Nephron (organoid): ENCODE data around the gene SH3RF3.

Experiments used
- H3K27ac Mint-ChIP-seq, 3 experiments: 2 replicates each; pipeline ENCODE4 v1.8.0; 2020; ENCODE audit warnings: mixed read lengths in 3 of 3, mild to moderate bottlenecking in 2 of 3, moderate library complexity in 1 of 3
- H3K27me3 Mint-ChIP-seq: 2 replicates; pipeline ENCODE4 v1.8.0; 2021; ENCODE audit warnings: low read depth, mild to moderate bottlenecking, moderate library complexity, mixed read lengths
- H3K36me3 Mint-ChIP-seq: 2 replicates; pipeline ENCODE4 v1.8.0; 2020; ENCODE audit warnings: low read depth, mixed read lengths
- H3K4me1 Mint-ChIP-seq: 2 replicates; pipeline ENCODE4 v1.8.0; 2020; ENCODE audit warnings: mixed read lengths
- H3K4me3 Mint-ChIP-seq, 3 experiments: 2 replicates each; pipeline ENCODE4 v1.8.0; 2020; ENCODE audit warnings: mild to moderate bottlenecking in 3 of 3, mixed read lengths in 3 of 3, moderate library complexity in 2 of 3
- H3K9me3 Mint-ChIP-seq: 2 replicates; pipeline ENCODE4 v1.8.0; 2020; ENCODE audit warnings: mixed read lengths
- TF ChIP-seq, protein P1 (sequence below), 3 experiments: fragments of 200-600 bp; sonication (generic); IDR thresholded peaks; one replicate each; pipeline ENCODE4 v1.5.0; 2021; ENCODE audit warnings: antibody characterized with exemption in 3 of 3; ENCODE audit not compliant: unreplicated experiment in 3 of 3

The SH3RF3 gene

DNA sequence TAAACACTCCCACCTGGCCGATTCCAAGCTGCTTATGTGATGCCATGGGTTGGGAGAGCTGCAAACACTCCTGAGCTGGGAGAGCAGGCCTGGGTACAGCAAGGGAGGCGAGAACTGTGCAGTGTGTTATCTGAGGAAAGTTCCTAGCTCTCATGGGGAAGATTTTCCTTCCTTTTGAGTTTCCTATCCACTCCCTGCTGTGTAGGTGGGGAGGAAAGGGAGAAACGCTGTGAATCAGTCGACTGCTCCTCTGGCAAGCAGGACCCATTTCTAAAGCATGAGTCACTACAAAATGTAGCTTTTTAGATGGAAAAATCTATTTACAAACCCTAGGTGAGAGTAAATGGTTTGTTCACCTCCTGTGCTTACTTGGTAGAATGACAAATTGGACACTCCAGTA is 80.4 kb downstream of the SH3RF3 start:
- Mint-ChIP-seq H3K4me1 (peaks cover 22% of the 10 kb centered on the region), H3K4me3 (no peak overlapping the region), H3K9me3 (no peaks in the 10 kb centered on the region), H3K27me3 (peaks cover 35% of the 10 kb centered on the region), H3K36me3 (no peaks in the 10 kb centered on the region), H3K27ac (peak overlapping the region in 1 of 3 experiments; percentile 27)
- TF ChIP-seq, protein P1, sequence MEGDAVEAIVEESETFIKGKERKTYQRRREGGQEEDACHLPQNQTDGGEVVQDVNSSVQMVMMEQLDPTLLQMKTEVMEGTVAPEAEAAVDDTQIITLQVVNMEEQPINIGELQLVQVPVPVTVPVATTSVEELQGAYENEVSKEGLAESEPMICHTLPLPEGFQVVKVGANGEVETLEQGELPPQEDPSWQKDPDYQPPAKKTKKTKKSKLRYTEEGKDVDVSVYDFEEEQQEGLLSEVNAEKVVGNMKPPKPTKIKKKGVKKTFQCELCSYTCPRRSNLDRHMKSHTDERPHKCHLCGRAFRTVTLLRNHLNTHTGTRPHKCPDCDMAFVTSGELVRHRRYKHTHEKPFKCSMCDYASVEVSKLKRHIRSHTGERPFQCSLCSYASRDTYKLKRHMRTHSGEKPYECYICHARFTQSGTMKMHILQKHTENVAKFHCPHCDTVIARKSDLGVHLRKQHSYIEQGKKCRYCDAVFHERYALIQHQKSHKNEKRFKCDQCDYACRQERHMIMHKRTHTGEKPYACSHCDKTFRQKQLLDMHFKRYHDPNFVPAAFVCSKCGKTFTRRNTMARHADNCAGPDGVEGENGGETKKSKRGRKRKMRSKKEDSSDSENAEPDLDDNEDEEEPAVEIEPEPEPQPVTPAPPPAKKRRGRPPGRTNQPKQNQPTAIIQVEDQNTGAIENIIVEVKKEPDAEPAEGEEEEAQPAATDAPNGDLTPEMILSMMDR (IDR thresholded peaks at IDR 0.05; ENCODE audit: unreplicated experiment in 3 of 3): no peak

DNA sequence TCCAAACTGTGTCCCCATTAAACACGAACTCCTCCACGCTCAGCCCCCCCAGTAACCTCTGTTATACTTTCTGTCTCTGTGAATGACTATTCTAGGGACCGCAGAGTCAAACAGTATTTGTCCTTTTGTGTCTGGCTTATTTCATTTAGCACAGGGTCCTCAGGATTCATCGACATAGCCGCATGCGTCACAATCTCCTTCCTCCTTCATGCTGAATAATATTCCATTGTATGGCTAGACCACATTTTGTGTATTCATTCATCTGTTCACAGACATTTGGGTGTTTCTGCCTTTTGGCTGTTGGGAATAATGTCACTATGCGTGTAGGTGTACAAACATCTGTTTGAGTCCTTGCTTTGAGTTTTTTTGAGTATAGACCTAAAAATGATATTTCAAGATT is 80.9 kb downstream of the SH3RF3 start:
- peaks cover 39% of the 10 kb centered on the region for H3K27me3 Mint-ChIP-seq
- H3K4me1 Mint-ChIP-seq: peaks cover 22% of the 10 kb centered on the region
- no peak overlapping the region for H3K4me3 Mint-ChIP-seq
- H3K9me3 Mint-ChIP-seq: no peaks in the 10 kb centered on the region
- H3K36me3 Mint-ChIP-seq: no peaks in the 10 kb centered on the region
- TF ChIP-seq, protein P1 (IDR thresholded peaks at IDR 0.05; ENCODE audit: unreplicated experiment in 3 of 3): no peak
- no peak overlapping the region for H3K27ac Mint-ChIP-seq

DNA sequence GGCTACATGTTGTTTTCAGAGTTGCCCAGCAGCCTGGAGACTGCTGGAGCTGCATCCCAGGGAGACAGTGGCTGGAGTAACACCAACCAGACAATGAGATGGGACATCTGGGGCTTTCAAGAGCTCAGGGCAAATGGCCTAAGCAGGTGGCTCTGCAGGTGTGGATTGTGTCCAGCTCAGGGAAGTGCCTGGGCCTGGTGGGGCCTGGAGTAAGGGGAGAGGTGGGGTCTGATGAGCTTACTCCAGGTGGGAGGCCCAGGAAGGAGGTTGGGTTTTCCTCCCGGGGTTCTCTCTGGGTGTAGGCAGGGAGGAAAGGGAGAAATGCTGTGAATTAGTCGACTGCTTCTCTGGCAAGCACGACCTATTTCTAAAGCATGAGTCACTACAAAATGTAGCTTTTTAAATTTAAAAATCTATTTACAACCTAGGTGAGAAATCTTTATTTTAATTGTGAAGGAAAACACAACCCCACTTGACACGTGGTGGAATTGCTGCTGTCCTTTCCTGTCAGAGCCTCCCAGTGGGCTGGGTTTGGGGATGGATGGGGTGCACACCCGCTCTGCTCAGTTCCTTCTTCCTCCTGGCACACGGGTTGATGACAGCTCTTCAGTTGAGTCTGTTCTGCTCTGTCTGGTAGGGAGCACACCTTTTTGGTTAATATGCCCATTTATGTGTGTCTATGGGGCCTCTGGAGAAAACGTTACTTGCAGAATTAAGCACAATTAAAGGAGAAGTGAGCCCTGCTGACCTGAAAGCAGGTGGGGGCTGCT is 81.6 kb downstream of the SH3RF3 start:
- no peak overlapping the region for H3K4me3 Mint-ChIP-seq
- no peaks in the 10 kb centered on the region for H3K36me3 Mint-ChIP-seq
- no peaks in the 10 kb centered on the region for H3K9me3 Mint-ChIP-seq
- peaks cover 22% of the 10 kb centered on the region for H3K4me1 Mint-ChIP-seq
- TF ChIP-seq, protein P1 (IDR thresholded peaks at IDR 0.05; ENCODE audit: unreplicated experiment in 3 of 3): no peak
- H3K27me3 Mint-ChIP-seq: peaks cover 42% of the 10 kb centered on the region
- no peak overlapping the region for H3K27ac Mint-ChIP-seq

DNA sequence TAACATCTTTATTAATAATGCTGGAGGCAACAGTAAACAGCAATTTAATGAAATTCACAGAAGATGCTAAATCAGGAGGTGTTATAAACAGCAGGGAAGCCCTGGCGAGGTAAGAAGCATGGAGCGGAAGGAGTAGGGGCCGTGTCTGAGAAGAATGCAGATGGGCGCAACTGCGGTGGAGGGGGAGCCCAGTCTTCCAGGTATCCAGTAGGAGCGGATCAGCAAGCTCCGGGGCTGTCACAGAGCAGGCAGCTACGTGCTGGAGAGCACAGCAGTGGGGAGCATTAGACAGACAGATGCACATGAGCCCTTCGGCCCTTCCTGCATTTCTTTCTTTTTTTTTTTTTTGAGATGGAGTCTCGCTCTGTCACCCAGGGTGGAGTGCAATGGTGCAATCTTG is 82.3 kb downstream of the SH3RF3 start:
- Mint-ChIP-seq H3K27ac (no peak overlapping the region), H3K36me3 (no peaks in the 10 kb centered on the region), H3K4me1 (peaks cover 22% of the 10 kb centered on the region), H3K27me3 (peaks cover 42% of the 10 kb centered on the region), H3K9me3 (no peaks in the 10 kb centered on the region), H3K4me3 (no peak overlapping the region)
- TF ChIP-seq, protein P1 (IDR thresholded peaks at IDR 0.05; ENCODE audit: unreplicated experiment in 3 of 3): no peak

DNA sequence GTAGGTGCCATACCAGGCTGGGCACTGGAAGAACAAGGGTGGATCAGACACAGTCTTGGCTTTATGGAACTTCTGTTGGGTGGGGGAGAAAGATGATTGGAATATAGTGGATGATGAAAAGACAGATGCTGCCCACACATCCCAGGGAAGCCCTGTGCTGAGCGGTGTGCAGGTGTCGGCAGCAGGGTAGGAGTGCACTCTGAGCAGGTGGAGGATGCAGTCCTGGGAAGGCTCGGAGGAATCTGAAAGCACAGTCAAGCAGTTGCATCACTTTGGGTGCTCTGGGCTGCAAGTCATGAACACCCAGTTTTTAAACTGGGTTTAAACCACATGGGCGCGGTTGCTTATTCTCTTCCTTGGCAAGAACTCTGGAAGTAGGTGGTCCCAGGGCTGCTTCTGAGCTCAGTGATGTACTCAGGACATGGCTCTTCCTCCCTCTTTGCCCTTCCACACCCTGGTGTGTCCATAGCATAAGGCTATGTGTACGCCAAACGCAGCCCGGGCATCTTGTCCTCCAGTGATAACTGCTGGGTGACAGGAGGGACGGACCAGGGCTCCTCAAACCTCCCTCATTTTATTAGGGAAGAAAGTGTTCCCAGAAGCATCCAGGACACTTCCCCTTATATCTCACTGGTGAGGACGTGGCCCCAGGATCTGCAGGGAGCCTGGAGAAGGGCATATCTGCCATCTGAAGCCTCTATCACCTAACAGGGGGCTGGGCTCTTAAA is 84.0 kb downstream of the SH3RF3 start:
- H3K4me3 Mint-ChIP-seq: no peak overlapping the region

More for the DNA sequence above, 84.0 kb downstream of the SH3RF3 start:
- Mint-ChIP-seq H3K36me3 (no peaks in the 10 kb centered on the region), H3K27ac (no peak overlapping the region), H3K27me3 (peaks cover 39% of the 10 kb centered on the region), H3K4me1 (peaks cover 22% of the 10 kb centered on the region), H3K9me3 (no peaks in the 10 kb centered on the region)
- TF ChIP-seq, protein P1 (IDR thresholded peaks at IDR 0.05; ENCODE audit: unreplicated experiment in 3 of 3): no peak
